ENCODE measurements around the gene FOXK2. TPM values are rescaled to one million over a fixed set of nuclear protein-coding genes. Genes with fewer than 3 reads are reported as not detected.

FOXK2 gene
- total RNA-seq, 1 experiment from 2014 or later = 72.0 TPM

- Mint-ChIP-seq H3K4me3 (no peak overlapping the region), H3K36me3 (ENCODE audit: insufficient read depth in 1 of 3, low read depth in 3 of 3) (peaks cover 28 to 69% (median 64%) of the 10 kb centered on the region in 3 experiments; a peak in 6 of 7 replicates)
- WGBS (ENCODE audit: extremely low coverage, insufficient read length, low lambda C conversion rate) = no CpG with 5 or more reads among the region's 5 CpGs
Measured at GRCh38 chr17:82640036-82640435, 120.5 kb downstream of the FOXK2 start.

More at GRCh38 chr17:82640036-82640435, 120.5 kb downstream of the FOXK2 start:
- peaks cover 15% of the 10 kb centered on the region for H3K79me1 ChIP-seq (ENCODE audit: insufficient read depth, low read depth, low read length, poor library complexity, severe bottlenecking)
- H3K56ac ChIP-seq (ENCODE audit: insufficient read length, low read depth, low read length) = no peak overlapping the region
- no peak overlapping the region for H2BK20ac ChIP-seq (ENCODE audit: low read depth, low read length, poor library complexity, severe bottlenecking)
- H2BK120ac ChIP-seq (ENCODE audit: low read depth, low read length, poor library complexity, severe bottlenecking) = no peak overlapping the region
- H3K18ac ChIP-seq (ENCODE audit: insufficient read length, low read depth, low read length) = no peak overlapping the region
- H3K9me3 ChIP-seq (ENCODE audit: control insufficient read depth, low read depth, low read length) = no peaks in the 10 kb centered on the region
- no peaks in the 10 kb centered on the region for H3K9me3 Mint-ChIP-seq
- no peaks in the 10 kb centered on the region for H3K4me1 ChIP-seq (ENCODE audit: insufficient read depth, low read length)
- no peak overlapping the region for H3T11ph ChIP-seq (ENCODE audit: low read length)
- H3K79me2 ChIP-seq (ENCODE audit: insufficient read depth, low read length) = peaks cover 19% of the 10 kb centered on the region
- peaks cover 3 to 9% of the 10 kb centered on the region in 2 experiments; a peak in 3 of 4 replicates for H3K4me1 Mint-ChIP-seq
- no peak overlapping the region for H3K14ac ChIP-seq (ENCODE audit: insufficient read depth, low read length)
- no peak overlapping the region for H3K4ac ChIP-seq (ENCODE audit: low read depth, low read length)
- H3K23me2 ChIP-seq (ENCODE audit: insufficient read length, low read depth, low read length, poor library complexity, severe bottlenecking) = no peaks in the 10 kb centered on the region
- H2AFZ ChIP-seq (ENCODE audit: low read length) = no peak overlapping the region
- H2AK5ac ChIP-seq (ENCODE audit: insufficient read length, low read length) = no peak overlapping the region
- H2BK15ac ChIP-seq (ENCODE audit: low read depth, low read length) = no peak overlapping the region
- no peaks in the 10 kb centered on the region for H3K27me3 Mint-ChIP-seq (ENCODE audit: low read depth)
- no peak overlapping the region for H2BK12ac ChIP-seq (ENCODE audit: insufficient read length, low read depth, low read length)
- H4K91ac ChIP-seq (ENCODE audit: insufficient read length, low read depth, low read length) = no peak overlapping the region
- H4K20me1 ChIP-seq (ENCODE audit: control insufficient read depth, insufficient read depth, insufficient read length) = no peaks in the 10 kb centered on the region
- no peak overlapping the region for H4K8ac ChIP-seq (replicated peaks; ENCODE audit: insufficient read length, low read depth, low read length)
- no peak for TF ChIP-seq CTCF (conservative IDR thresholded peaks at IDR 0.05)
- no peak for DNase-seq
- no peak overlapping the region for H3K23ac ChIP-seq (ENCODE audit: insufficient read length, low read depth, low read length)
- H2BK5ac ChIP-seq (ENCODE audit: insufficient read length, low read length) = no peak overlapping the region
- H3K27me3 ChIP-seq (ENCODE audit: insufficient read depth, low read length) = no peaks in the 10 kb centered on the region
- peak overlapping the region in 1 of 3 experiments; percentile 6; a peak in 1 of 7 replicates for H3K27ac Mint-ChIP-seq
- no peak overlapping the region for H3K27ac ChIP-seq (ENCODE audit: insufficient read length, low read depth, low read length)
- no peak overlapping the region for H3K9ac ChIP-seq (ENCODE audit: extremely low read depth, insufficient read length, low read length)
- H4K5ac ChIP-seq (ENCODE audit: insufficient read length, low read depth, low read length) = no peak overlapping the region
- H3K4me2 ChIP-seq (ENCODE audit: insufficient read depth, insufficient read length, low read length) = no peak overlapping the region

All from H9 (cell line).